ENCODE measurements around the gene ABLIM2. TPM values are rescaled to one million over a fixed set of nuclear protein-coding genes. Genes with fewer than 3 reads are reported as not detected.

Gene ABLIM2
- total and polyA plus RNA-seq, 2 of the 4 experiments (the other 2 are of a cell fraction): under 0.01 to 0.10 TPM

DNA sequence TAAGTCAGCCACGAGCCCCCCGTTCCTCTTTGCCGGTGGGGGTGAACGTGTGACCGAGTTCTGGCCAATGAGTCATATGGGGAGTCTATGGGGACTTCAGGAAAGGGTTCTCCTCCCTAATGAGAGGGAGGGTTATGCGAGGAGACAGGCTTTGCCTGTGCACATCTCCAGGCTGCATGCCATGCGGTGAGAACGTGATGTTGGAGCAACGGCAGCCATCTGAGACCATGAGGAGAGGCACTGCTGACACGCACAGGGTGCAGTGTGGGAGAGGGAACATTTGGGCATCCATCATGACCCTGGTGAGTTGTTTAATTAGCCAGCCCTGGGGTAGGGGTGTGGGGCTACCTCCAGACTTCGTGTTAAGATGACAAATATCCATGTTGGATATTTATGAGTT lies 55.8 kb downstream of the ABLIM2 start:
- no peak overlapping the region for H3K18ac ChIP-seq (ENCODE audit: low read depth, low read length)
- no peak overlapping the region for H3K27ac ChIP-seq (ENCODE audit: insufficient read depth, low read length)
- H3K4me2 ChIP-seq (ENCODE audit: low read depth, low read length): no peak overlapping the region
- no peak overlapping the region for H4K91ac ChIP-seq (ENCODE audit: insufficient read depth, low read depth, low read length)
- no peak overlapping the region for H2AK9ac ChIP-seq (replicated peaks; ENCODE audit: low read depth, low read length, poor library complexity)
- no peaks in the 10 kb centered on the region for H3K4me1 ChIP-seq (ENCODE audit: control insufficient read depth, insufficient read depth, low read length)
- no peak overlapping the region for H4K8ac ChIP-seq (ENCODE audit: low read depth in 2 of 2, low read length in 2 of 2)
- no peak overlapping the region for H3K4me3 ChIP-seq (ENCODE audit: insufficient read depth, low read depth, low read length)
- H2BK120ac ChIP-seq (ENCODE audit: low read depth, low read length): no peak overlapping the region
- POLR2A ChIA-PET (ENCODE audit: unreplicated experiment): no interaction called here
- H3K56ac ChIP-seq (ENCODE audit: extremely low read depth, insufficient read depth, low read length): no peak overlapping the region
- BruUV-seq (replicated peaks): no TSS peak
- CTCF ChIA-PET: no interaction called here
- dilution Hi-C loops (cut with HindIII; ENCODE audit: low sequenced_read_pairs, unreplicated experiment) (no loop called here), in situ Hi-C loops (cut with MboI; ENCODE audit: low sequenced_read_pairs) (no loop called here), intact Hi-C loops (cut with micrococcal nuclease) (no loop called here)
- H3K36me3 ChIP-seq (ENCODE audit: control insufficient read depth, insufficient read depth, low read length): no peaks in the 10 kb centered on the region
- H4K5ac ChIP-seq (ENCODE audit: low read depth, low read length): no peak overlapping the region
- H3K9me1 ChIP-seq (ENCODE audit: insufficient read depth, low read length): no peaks in the 10 kb centered on the region
- no peaks in the 10 kb centered on the region for H4K20me1 ChIP-seq (ENCODE audit: insufficient read depth, low read length)
- H3K79me1 ChIP-seq (ENCODE audit: low read depth in 1 of 2, low read length in 2 of 2): no peaks in the 10 kb centered on the region
- H3K23ac ChIP-seq (ENCODE audit: low read depth, low read length): no peak overlapping the region
- H2AFZ ChIP-seq (replicated peaks; ENCODE audit: low read length, poor library complexity): no peak overlapping the region
- H3K9me3 ChIP-seq (ENCODE audit: control insufficient read depth, insufficient read depth, low read length): peaks cover 6% of the 10 kb centered on the region
- H2BK5ac ChIP-seq (ENCODE audit: low read depth, low read length, poor library complexity, severe bottlenecking): no peak overlapping the region
- H2AK5ac ChIP-seq (ENCODE audit: low read depth, low read length): no peak overlapping the region
- H3K9ac ChIP-seq (ENCODE audit: low read depth, low read length): no peak overlapping the region
- no peak for ATAC-seq (ENCODE audit: low read depth)
- no peak for DNase-seq
- no peak overlapping the region for H2BK15ac ChIP-seq (ENCODE audit: low read depth, low read length)
- no peak overlapping the region for H2BK20ac ChIP-seq (ENCODE audit: low read depth, low read length)
- H3K14ac ChIP-seq (replicated peaks; ENCODE audit: low read depth, low read length): no peak overlapping the region
- peaks cover 68% of the 10 kb centered on the region for H3K27me3 ChIP-seq (ENCODE audit: control insufficient read depth, insufficient read depth, low read length)
- 86% methylated on average over 9 of the region's 11 CpGs; no CpG with 5 or more reads in 1 of the 2 experiments for WGBS, 2 experiments (ENCODE audit: extremely low coverage in 2 of 2, insufficient read length in 1 of 2)
- TF ChIP-seq MXI1 (IDR thresholded peaks at IDR 0.05; ENCODE audit: borderline replicate concordance, low read depth, low read length) (no peak), CEBPB (IDR thresholded peaks at IDR 0.05; ENCODE audit: low read depth, low read length) (no peak), MAFK (IDR thresholded peaks at IDR 0.05; ENCODE audit: low read depth, low read length) (no peak), MAZ (IDR thresholded peaks at IDR 0.05; ENCODE audit: borderline replicate concordance, low read depth, low read length) (no peak), CHD1 (IDR thresholded peaks at IDR 0.05; ENCODE audit: low read depth, low read length) (no peak)
- H3K4ac ChIP-seq (ENCODE audit: low read depth, low read length): no peak overlapping the region
